H9 (cell line): ENCODE results near the gene ZBTB17. TPM values are rescaled to one million over a fixed set of nuclear protein-coding genes. Genes with fewer than 3 reads are reported as not detected.
"Not testable (repeated sequence)": the region's sequence is repeated elsewhere in the genome, so short reads cannot be mapped to it uniquely, and the experiment has no call there.

Experiments
- DNase-seq: peaks from one replicate; pipeline ENCODE4 v3.0.0-alpha.2; 2017
- H2AFZ ChIP-seq: one replicate; pipeline ENCODE4 v1.6.1; 2013; ENCODE audit warnings: mild to moderate bottlenecking, low read length, control low read depth, moderate library complexity
- H2AK5ac ChIP-seq: 2 replicates; pipeline ENCODE4 v1.6.1; 2013; ENCODE audit warnings: low read length, control low read depth, mixed read lengths; ENCODE audit not compliant: insufficient read length
- H2BK120ac ChIP-seq: one replicate; pipeline ENCODE4 v1.6.1; 2013; ENCODE audit warnings: low read depth, mild to moderate bottlenecking, low read length, control low read depth, inconsistent platforms; ENCODE audit not compliant: poor library complexity, severe bottlenecking
- H2BK12ac ChIP-seq: 2 replicates; pipeline ENCODE4 v1.6.1; 2013; ENCODE audit warnings: low read length, control low read depth, mixed read lengths, low read depth; ENCODE audit not compliant: insufficient read length
- H2BK15ac ChIP-seq: 2 replicates; pipeline ENCODE4 v1.6.1; 2013; ENCODE audit warnings: low read depth, low read length, control low read depth
- H2BK20ac ChIP-seq: one replicate; pipeline ENCODE4 v1.6.1; 2013; ENCODE audit warnings: low read depth, mild to moderate bottlenecking, low read length, control low read depth, inconsistent platforms; ENCODE audit not compliant: poor library complexity, severe bottlenecking
- H2BK5ac ChIP-seq: 2 replicates; pipeline ENCODE4 v1.6.1; 2013; ENCODE audit warnings: low read length, control low read depth, mixed read lengths; ENCODE audit not compliant: insufficient read length
- H3K14ac ChIP-seq: 2 replicates; pipeline ENCODE4 v1.6.1; 2013; ENCODE audit warnings: low read length, control low read depth; ENCODE audit not compliant: insufficient read depth
- H3K18ac ChIP-seq: 2 replicates; pipeline ENCODE4 v1.6.1; 2013; ENCODE audit warnings: low read depth, mild to moderate bottlenecking, mixed read lengths, low read length, control low read depth; ENCODE audit not compliant: insufficient read length
- H3K23ac ChIP-seq: 2 replicates; pipeline ENCODE4 v1.6.1; 2013; ENCODE audit warnings: low read length, control low read depth, mixed read lengths, low read depth; ENCODE audit not compliant: insufficient read length
- H3K23me2 ChIP-seq: 2 replicates; pipeline ENCODE4 v1.6.1; 2013; ENCODE audit warnings: low read depth, mild to moderate bottlenecking, mixed read lengths, low read length, control low read depth; ENCODE audit not compliant: insufficient read length, poor library complexity, severe bottlenecking
- H3K27ac ChIP-seq: 2 replicates; pipeline ENCODE4 v1.5.1; 2013; ENCODE audit warnings: low read length, control low read depth, mixed read lengths, low read depth; ENCODE audit not compliant: insufficient read length
- H3K27me3 ChIP-seq: 2 replicates; pipeline ENCODE4 v1.6.1; 2013; ENCODE audit warnings: low read length, control low read depth, inconsistent platforms; ENCODE audit not compliant: insufficient read depth
- H3K4ac ChIP-seq: 2 replicates; pipeline ENCODE4 v1.6.1; 2013; ENCODE audit warnings: low read depth, mild to moderate bottlenecking, control low read depth, inconsistent platforms, low read length, moderate library complexity
- H3K4me1 ChIP-seq: 2 replicates; pipeline ENCODE4 v1.6.1; 2013; ENCODE audit warnings: low read length, control low read depth, inconsistent platforms; ENCODE audit not compliant: insufficient read depth
- H3K4me2 ChIP-seq: 2 replicates; pipeline ENCODE4 v1.6.1; 2013; ENCODE audit warnings: low read length, control low read depth, mixed read lengths; ENCODE audit not compliant: insufficient read length, insufficient read depth
- H3K56ac ChIP-seq: 2 replicates; pipeline ENCODE4 v1.6.1; 2013; ENCODE audit warnings: low read depth, mild to moderate bottlenecking, mixed read lengths, low read length, control low read depth; ENCODE audit not compliant: insufficient read length
- H3K79me1 ChIP-seq: 2 replicates; pipeline ENCODE4 v1.6.1; 2013; ENCODE audit warnings: low read depth, mild to moderate bottlenecking, moderate library complexity, low read length, control low read depth, inconsistent platforms; ENCODE audit not compliant: insufficient read depth, poor library complexity, severe bottlenecking
- H3K79me2 ChIP-seq: 2 replicates; pipeline ENCODE4 v1.6.1; 2013; ENCODE audit warnings: low read length, control low read depth, inconsistent platforms; ENCODE audit not compliant: insufficient read depth
- H3K9ac ChIP-seq: 2 replicates; pipeline ENCODE4 v1.6.1; 2013; ENCODE audit warnings: low read length, control low read depth, mixed read lengths; ENCODE audit not compliant: insufficient read length; ENCODE audit errors: extremely low read depth
- H3K9me3 ChIP-seq: one replicate; pipeline ENCODE4 v1.6.1; 2013; ENCODE audit warnings: low read depth, low read length, inconsistent platforms; ENCODE audit not compliant: control insufficient read depth
- H3T11ph ChIP-seq: one replicate; pipeline ENCODE4 v1.6.1; 2013; ENCODE audit warnings: mild to moderate bottlenecking, low read length, control low read depth, inconsistent platforms
- H4K20me1 ChIP-seq: one replicate; pipeline ENCODE4 v1.6.1; 2013; ENCODE audit not compliant: control insufficient read depth, insufficient read length, insufficient read depth
- H4K5ac ChIP-seq: 2 replicates; pipeline ENCODE4 v1.6.1; 2013; ENCODE audit warnings: low read depth, mild to moderate bottlenecking, mixed read lengths, low read length, control low read depth; ENCODE audit not compliant: insufficient read length
- H4K8ac ChIP-seq: replicated peaks from 2 replicates; pipeline ENCODE4 v1.6.1; 2013; ENCODE audit warnings: low read length, control low read depth, mixed read lengths, low read depth; ENCODE audit not compliant: insufficient read length
- H4K91ac ChIP-seq: 2 replicates; pipeline ENCODE4 v1.6.1; 2013; ENCODE audit warnings: low read depth, mild to moderate bottlenecking, moderate library complexity, mixed read lengths, low read length, control low read depth; ENCODE audit not compliant: insufficient read length
- H3K27ac Mint-ChIP-seq, 3 experiments: 2 replicates in 2 of 3; 3 replicates in 1 of 3; pipeline ENCODE4 v1.8.0; 2020 to 2021; ENCODE audit warnings: mixed read lengths in 3 of 3, mild to moderate bottlenecking in 1 of 3, moderate library complexity in 1 of 3
- H3K27me3 Mint-ChIP-seq: 2 replicates; pipeline ENCODE4 v1.8.0; 2021; ENCODE audit warnings: low read depth, mild to moderate bottlenecking, moderate library complexity, mixed read lengths
- H3K36me3 Mint-ChIP-seq, 3 experiments: 2 replicates in 2 of 3; 3 replicates in 1 of 3; pipeline ENCODE4 v1.8.0; 2020 to 2021; ENCODE audit warnings: low read depth in 3 of 3, mixed read lengths in 3 of 3; ENCODE audit not compliant: insufficient read depth in 1 of 3
- H3K4me1 Mint-ChIP-seq, 2 experiments: 2 replicates each; pipeline ENCODE4 v1.8.0; 2020; ENCODE audit warnings: mixed read lengths in 2 of 2
- H3K4me3 Mint-ChIP-seq, 2 experiments: 2 replicates in 1 of 2; 3 replicates in 1 of 2; pipeline ENCODE4 v1.8.0; 2020 to 2021; ENCODE audit warnings: mild to moderate bottlenecking in 2 of 2, mixed read lengths in 2 of 2, moderate library complexity in 1 of 2
- H3K9me3 Mint-ChIP-seq, 2 experiments: 2 replicates in 1 of 2; 3 replicates in 1 of 2; pipeline ENCODE4 v1.8.0; 2020; ENCODE audit warnings: mild to moderate bottlenecking in 2 of 2, mixed read lengths in 2 of 2, moderate library complexity in 1 of 2
- CTCF ChIP-seq: fragments of 200-600 bp; sonication (generic); conservative IDR thresholded peaks from 3 replicates; pipeline ENCODE4 v1.8.0; 2021; ENCODE audit warnings: antibody characterized with exemption, mild to moderate bottlenecking
- WGBS: extraction: QIAGEN DNeasy Blood & Tissue Kit; methylation state at CpG from one replicate; pipeline ENCODE4 v1.1.7; 2013; ENCODE audit warnings: missing lambda C conversion rate, low lambda C conversion rate, mixed read lengths; ENCODE audit not compliant: insufficient read length; ENCODE audit errors: extremely low coverage; 5-methylcytosine and 5-hydroxymethylcytosine counted together
- total RNA-seq: library from RNA; stranded (reverse); gene quantifications from 2 replicates; pipeline ENCODE4 v1.2.1, GENCODE V29; 2021

Gene ZBTB17
- total RNA-seq, 1 experiment from 2014 or later = 16.5 TPM

GRCh38 chr1:15915991-15916390 lies 59.9 kb downstream of the ZBTB17 start:
- Histone ChIP-seq H3K9ac (no peak overlapping the region), H3K56ac (no peak overlapping the region), H3K4ac (no peak overlapping the region), H4K5ac (no peak overlapping the region), H2BK15ac (no peak overlapping the region), H3K27ac (no peak overlapping the region), H2BK20ac (no peak overlapping the region), H3K23me2 (no peaks in the 10 kb centered on the region), H4K91ac (no peak overlapping the region), H3K14ac (no peak overlapping the region), H4K8ac (no peak overlapping the region), H3K4me1 (no peaks in the 10 kb centered on the region), H3K23ac (no peak overlapping the region), H2AFZ (no peak overlapping the region), H3K18ac (no peak overlapping the region), H3K27me3 (no peaks in the 10 kb centered on the region), H2BK12ac (no peak overlapping the region), H2BK5ac (no peak overlapping the region), H2BK120ac (no peak overlapping the region), H3K79me1 (no peaks in the 10 kb centered on the region), H3K9me3 (no peaks in the 10 kb centered on the region), H2AK5ac (no peak overlapping the region), H3K4me2 (no peak overlapping the region), H3K79me2 (no peaks in the 10 kb centered on the region), H3T11ph (no peak overlapping the region), H4K20me1 (no peaks in the 10 kb centered on the region)
- Mint-ChIP-seq H3K27ac (0 out of 7 replicates have a peak overlapping the region, but pooled peaks of 1 of the 3 experiments have one; percentile 22), H3K27me3 (no peaks in the 10 kb centered on the region), H3K9me3 (no peaks in the 10 kb centered on the region), H3K4me1 (no peaks in the 10 kb centered on the region), H3K36me3 (peaks cover 15 to 73% (median 60%) of the 10 kb centered on the region in 3 experiments; a peak in 6 of 7 replicates), H3K4me3 (no peak overlapping the region)
- DNase-seq = no peak
- no peak for TF ChIP-seq CTCF
- no CpG with 5 or more reads among the region's 4 CpGs for WGBS

- H4K20me1 ChIP-seq = not testable (repeated sequence)
Measured at GRCh38 chr1:15913607-15914006, 62.3 kb downstream of the ZBTB17 start.

More at GRCh38 chr1:15913607-15914006, 62.3 kb downstream of the ZBTB17 start:
- H3K36me3 Mint-ChIP-seq = peaks cover 20 to 67% (median 58%) of the 10 kb centered on the region in 3 experiments; a peak in 6 of 7 replicates
- H4K5ac ChIP-seq, H3K4me3 Mint-ChIP-seq, H3K23ac ChIP-seq, H3K18ac ChIP-seq, H3K23me2 ChIP-seq, H2AFZ ChIP-seq, H3K9me3 Mint-ChIP-seq, H3K27ac Mint-ChIP-seq, H3T11ph ChIP-seq, H3K56ac ChIP-seq, H2AK5ac ChIP-seq, H3K4ac ChIP-seq, H3K4me2 ChIP-seq, H2BK12ac ChIP-seq, H4K91ac ChIP-seq, H2BK15ac ChIP-seq, H3K9ac ChIP-seq, DNase-seq, H2BK5ac ChIP-seq, H3K27me3 Mint-ChIP-seq, H4K8ac ChIP-seq, H3K4me1 ChIP-seq, H3K27ac ChIP-seq, H3K79me2 ChIP-seq, H2BK20ac ChIP-seq, H3K4me1 Mint-ChIP-seq, H3K79me1 ChIP-seq, H3K27me3 ChIP-seq, H2BK120ac ChIP-seq, H3K14ac ChIP-seq, H3K9me3 ChIP-seq: not testable (repeated sequence)
- WGBS = no CpG with 5 or more reads among the region's 3 CpGs
